GM18520 (cell line): ENCODE data around the gene LCE2C.

ENCODE experiments used
- ATAC-seq: cut with Tn5 transposase; IDR thresholded peaks from one replicate; pipeline ENCODE4 v1.9.1; 2021; ENCODE audit not compliant: unreplicated experiment

The LCE2C gene

DNA sequence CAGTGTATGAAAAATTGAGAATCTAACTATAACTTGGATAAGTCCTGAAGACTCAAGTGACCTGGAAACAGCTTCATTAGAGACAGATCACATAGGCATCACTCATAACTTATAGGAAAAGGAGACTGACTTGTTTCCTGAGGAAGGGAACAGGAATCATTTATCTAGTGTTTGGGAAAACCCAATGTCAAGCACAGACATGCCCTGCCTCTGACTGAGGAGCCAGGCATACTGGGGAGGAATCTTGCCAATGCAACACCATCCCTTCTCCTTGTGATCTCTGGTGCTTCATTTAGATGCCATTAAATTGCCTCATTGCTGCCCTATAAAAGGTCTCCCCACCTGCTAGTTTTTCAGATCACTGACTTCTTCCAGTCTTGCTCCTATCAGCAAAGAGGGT is 43.2 kb downstream of the LCE2C start:
- ATAC-seq: no peak

- ATAC-seq: no peak
These were observed 50.2 kb downstream of the LCE2C start for GRCh38 chr1:152725261-152725660.
